NCI-H2196 (cell line): ENCODE results near the gene COL23A1.

Experiments used
- DNase-seq: peaks from one replicate; lab custom pipeline; 2025; ENCODE audit not compliant: unreplicated experiment; lab: John Stamatoyannopoulos, UW

The COL23A1 gene

GRCh38 chr5:178557416-178557815 is 32.8 kb downstream of the COL23A1 start:
- no peak for DNase-seq

- DNase-seq: no peak
These were observed 34.4 kb downstream of the COL23A1 start for GRCh38 chr5:178555771-178556211.

GRCh38 chr5:178555005-178555404 is 35.2 kb downstream of the COL23A1 start:
- no peak for DNase-seq

- no peak for DNase-seq
These were observed 35.9 kb downstream of the COL23A1 start for GRCh38 chr5:178554311-178554710.

GRCh38 chr5:178553517-178553916 is 36.7 kb downstream of the COL23A1 start:
- DNase-seq: no peak

- no peak for DNase-seq
These were observed 38.7 kb downstream of the COL23A1 start for GRCh38 chr5:178551468-178551867.

GRCh38 chr5:178551059-178551458 is 39.1 kb downstream of the COL23A1 start:
- peak; percentile 13 for DNase-seq

GRCh38 chr5:178548746-178549145 is 41.4 kb downstream of the COL23A1 start:
- DNase-seq: no peak

GRCh38 chr5:178547753-178548415 is 42.3 kb downstream of the COL23A1 start:
- no peak for DNase-seq

GRCh38 chr5:178547052-178547666 is 43.0 kb downstream of the COL23A1 start:
- no peak for DNase-seq

- DNase-seq: no peak
These were observed 43.5 kb downstream of the COL23A1 start for GRCh38 chr5:178546675-178547033.

GRCh38 chr5:178545941-178546674 is 44.1 kb downstream of the COL23A1 start:
- no peak for DNase-seq

- DNase-seq: no peak
These were observed 45.0 kb downstream of the COL23A1 start for GRCh38 chr5:178545176-178545575.

GRCh38 chr5:178544166-178544834 is 45.9 kb downstream of the COL23A1 start:
- no peak for DNase-seq

- no peak for DNase-seq
These were observed 47.7 kb downstream of the COL23A1 start for GRCh38 chr5:178542455-178542854.

- DNase-seq: no peak
These were observed 49.7 kb downstream of the COL23A1 start for GRCh38 chr5:178540526-178540925.

GRCh38 chr5:178538741-178539229 is 51.4 kb downstream of the COL23A1 start:
- no peak for DNase-seq

GRCh38 chr5:178537467-178538371 is 52.5 kb downstream of the COL23A1 start:
- DNase-seq: no peak

- no peak for DNase-seq
These were observed 53.4 kb downstream of the COL23A1 start for GRCh38 chr5:178536541-178537466.
